Measurements from ENCODE around the gene NCKAP5L. TPM values are rescaled to one million over a fixed set of nuclear protein-coding genes. Genes with fewer than 3 reads are reported as not detected.
A peak's percentile ranks its signal among the peaks of the same experiment; 100 is the strongest.

Gene NCKAP5L
- total RNA-seq, 1 experiment from 2014 or later = 7.5 TPM

- in situ Hi-C loops (cut with HindIII; ENCODE audit: low pct_unique_long_range_greater_than_20kb, low sequenced_read_pairs) = no loop called here
- no peak for DNase-seq (ENCODE audit: low read depth)
These were observed 64.1 kb downstream of the NCKAP5L start for GRCh38 chr12:49764126-49764525.

GRCh38 chr12:49763006-49763591, 65.1 kb downstream of the NCKAP5L start:
- in situ Hi-C loops (cut with HindIII; ENCODE audit: low pct_unique_long_range_greater_than_20kb, low sequenced_read_pairs) = no loop called here
- DNase-seq (ENCODE audit: low read depth) = peak; percentile 47

- no peak for DNase-seq (ENCODE audit: low read depth)
- in situ Hi-C loops (cut with HindIII; ENCODE audit: low pct_unique_long_range_greater_than_20kb, low sequenced_read_pairs) = no loop called here
These were observed 65.8 kb downstream of the NCKAP5L start for GRCh38 chr12:49762468-49762847.

DNA sequence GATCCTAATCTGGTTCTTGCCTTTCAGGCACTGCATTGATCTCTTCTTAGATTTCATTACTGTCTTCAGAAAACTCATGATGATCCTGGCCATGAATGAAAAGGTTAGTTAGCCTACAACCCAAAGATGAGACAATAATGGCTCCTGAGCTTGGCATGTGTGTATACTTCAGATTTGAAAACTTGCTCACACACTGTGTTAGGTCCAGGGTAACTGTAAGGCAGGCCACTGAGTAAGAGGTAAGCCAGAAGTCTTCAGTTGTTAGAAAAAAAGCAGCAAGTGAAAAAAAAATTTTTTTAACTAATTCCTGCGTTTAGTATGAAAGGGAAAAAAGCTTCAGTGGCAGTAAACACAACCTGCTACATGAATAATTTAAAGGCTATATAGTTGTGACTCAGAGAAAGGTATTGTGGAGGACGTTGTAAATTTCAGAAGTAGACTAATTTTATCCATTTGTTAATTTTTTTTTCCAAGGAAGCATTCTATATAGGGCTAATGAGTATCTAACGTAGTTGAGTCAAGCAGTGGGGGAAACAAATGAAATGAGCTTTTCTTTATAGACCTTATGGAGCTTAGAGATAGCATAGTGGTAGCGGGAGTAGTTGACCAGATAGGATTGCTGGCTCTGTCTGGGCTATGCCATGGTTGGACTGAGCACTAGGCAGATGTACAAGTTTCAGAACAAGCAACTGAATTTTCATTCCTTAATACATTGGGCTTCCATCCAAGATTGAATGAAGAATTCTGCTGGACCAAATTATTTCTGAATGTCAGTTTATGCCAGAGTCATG, 66.3 kb downstream of the NCKAP5L start:
- in situ Hi-C loops (cut with HindIII; ENCODE audit: low pct_unique_long_range_greater_than_20kb, low sequenced_read_pairs) = no loop called here
- no peak for DNase-seq (ENCODE audit: low read depth)

- in situ Hi-C loops (cut with HindIII; ENCODE audit: low pct_unique_long_range_greater_than_20kb, low sequenced_read_pairs) = no loop called here
- no peak for DNase-seq (ENCODE audit: low read depth)
These were observed 77.2 kb downstream of the NCKAP5L start for GRCh38 chr12:49750996-49751393.

- no peak for DNase-seq (ENCODE audit: low read depth)
- in situ Hi-C loops (cut with HindIII; ENCODE audit: low pct_unique_long_range_greater_than_20kb, low sequenced_read_pairs) = no loop called here
These were observed 77.9 kb downstream of the NCKAP5L start for GRCh38 chr12:49750027-49750995.

- in situ Hi-C loops (cut with HindIII; ENCODE audit: low pct_unique_long_range_greater_than_20kb, low sequenced_read_pairs) = no loop called here
These were observed 79.4 kb downstream of the NCKAP5L start for GRCh38 chr12:49748800-49749199.

GRCh38 chr12:49748306-49748705, 79.9 kb downstream of the NCKAP5L start:
- DNase-seq (ENCODE audit: low read depth) = no peak
- in situ Hi-C loops (cut with HindIII; ENCODE audit: low pct_unique_long_range_greater_than_20kb, low sequenced_read_pairs) = no loop called here

More at GRCh38 chr12:49748800-49749199, 79.4 kb downstream of the NCKAP5L start:
- DNase-seq (ENCODE audit: low read depth) = no peak

DNA sequence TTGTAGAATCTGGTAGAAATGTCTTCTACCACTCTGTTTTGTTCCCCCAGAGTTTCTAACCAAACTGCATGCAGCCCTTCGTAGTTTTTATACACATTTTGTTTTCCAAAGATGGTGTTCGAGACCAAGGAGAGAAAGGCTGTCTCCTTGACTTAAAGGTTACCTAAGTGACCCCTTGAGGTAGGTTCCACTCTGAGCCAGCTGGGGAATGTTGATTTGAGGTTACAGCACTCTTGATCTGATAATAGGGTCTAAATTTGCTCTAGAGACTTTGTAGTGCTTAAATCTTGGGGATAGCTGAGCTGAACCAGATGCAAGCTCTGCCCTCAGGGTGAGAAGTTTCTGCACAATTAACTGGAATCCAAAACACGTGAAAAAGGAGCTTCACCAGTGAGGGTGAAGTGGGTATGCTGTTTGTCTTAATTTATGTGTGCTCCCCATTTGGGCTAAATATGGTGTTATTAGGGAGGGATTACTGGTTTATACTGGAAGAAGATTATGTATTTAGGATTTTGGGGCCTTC, 83.8 kb downstream of the NCKAP5L start:
- DNase-seq (ENCODE audit: low read depth) = no peak
- in situ Hi-C loops (cut with HindIII; ENCODE audit: low pct_unique_long_range_greater_than_20kb, low sequenced_read_pairs) = no loop called here

GRCh38 chr12:49741882-49742620, 86.2 kb downstream of the NCKAP5L start:
- in situ Hi-C loops (cut with HindIII; ENCODE audit: low pct_unique_long_range_greater_than_20kb, low sequenced_read_pairs) = no loop called here

More at GRCh38 chr12:49741882-49742620, 86.2 kb downstream of the NCKAP5L start:
- peak; percentile 88 for DNase-seq (ENCODE audit: low read depth)

Other genes starting within 250 kb of the NCKAP5L start
- gene FAM186B, start 222.8 kb downstream of the NCKAP5L start, total RNA-seq (2014; rRNA removed; shearing (Covaris generic); ENCODE audit: low replicate concordance) = 0.64 TPM in 1 of 2 replicates, not detected in the other
- gene PRPF40B, start 204.9 kb downstream of the NCKAP5L start, total RNA-seq (2014; rRNA removed; shearing (Covaris generic); ENCODE audit: low replicate concordance) = 7.9 and 10.9 TPM in 2 replicates
- gene FMNL3, start 121.0 kb downstream of the NCKAP5L start, total RNA-seq (2014; rRNA removed; shearing (Covaris generic); ENCODE audit: low replicate concordance) = 1.8 and 3.4 TPM in 2 replicates
- 590 and 628 TPM in 2 replicates for gene TMBIM6, start 86.9 kb downstream of the NCKAP5L start, total RNA-seq (2014; rRNA removed; shearing (Covaris generic); ENCODE audit: low replicate concordance)
- gene BCDIN3D, start 14.7 kb upstream of the NCKAP5L start, total RNA-seq (2014; rRNA removed; shearing (Covaris generic); ENCODE audit: low replicate concordance) = 3.2 and 3.4 TPM in 2 replicates
- gene FAIM2, start 75.5 kb upstream of the NCKAP5L start, total RNA-seq (2014; rRNA removed; shearing (Covaris generic); ENCODE audit: low replicate concordance) = not detected in 2 replicates
- gene AQP2, start 122.3 kb upstream of the NCKAP5L start, total RNA-seq (2014; rRNA removed; shearing (Covaris generic); ENCODE audit: low replicate concordance) = not detected in 2 replicates
- not detected in 2 replicates for gene AQP5, start 133.5 kb upstream of the NCKAP5L start, total RNA-seq (2014; rRNA removed; shearing (Covaris generic); ENCODE audit: low replicate concordance)
- not detected in 2 replicates for gene AQP6, start 144.5 kb upstream of the NCKAP5L start, total RNA-seq (2014; rRNA removed; shearing (Covaris generic); ENCODE audit: low replicate concordance)
- gene RACGAP1, start 197.1 kb upstream of the NCKAP5L start, total RNA-seq (2014; rRNA removed; shearing (Covaris generic); ENCODE audit: low replicate concordance) = 195 and 213 TPM in 2 replicates
- 0.74 and 5.8 TPM in 2 replicates for gene ASIC1, start 229.2 kb upstream of the NCKAP5L start, total RNA-seq (2014; rRNA removed; shearing (Covaris generic); ENCODE audit: low replicate concordance)

Data from Caki2 (cell line).